MM.1S (cell line): ENCODE results near the gene PHF19.

Source experiments
- DNase-seq: peaks from one replicate; pipeline ENCODE4 v3.0.0-alpha.2; 2015
- H2AFZ ChIP-seq: fragments of 300-600 bp; sonication (generic); 2 replicates; pipeline ENCODE4 v1.6.0; 2016; ENCODE audit warnings: antibody characterized with exemption, low read length
- H3F3A ChIP-seq: fragments of 300-600 bp; sonication (generic); 2 replicates; pipeline ENCODE4 v1.6.1; 2016; ENCODE audit warnings: mild to moderate bottlenecking, antibody characterized with exemption, low read length, moderate library complexity, mixed read lengths; ENCODE audit not compliant: insufficient read depth
- H3K27ac ChIP-seq: fragments of 300-600 bp; sonication (generic); 2 replicates; pipeline ENCODE4 v1.5.1; 2016; ENCODE audit warnings: mild to moderate bottlenecking, low read length
- H3K27me3 ChIP-seq: fragments of 300-600 bp; sonication (generic); replicated peaks from 2 replicates; pipeline ENCODE4 v1.6.0; 2016; ENCODE audit warnings: low read length; ENCODE audit not compliant: insufficient read depth
- H3K36me3 ChIP-seq: fragments of 300-600 bp; sonication (generic); replicated peaks from 2 replicates; pipeline ENCODE4 v1.6.1; 2016; ENCODE audit warnings: mild to moderate bottlenecking, low read length, mixed read lengths; ENCODE audit not compliant: insufficient read depth
- H3K4me1 ChIP-seq: fragments of 300-600 bp; sonication (generic); 2 replicates; pipeline ENCODE4 v1.6.1; 2016; ENCODE audit warnings: low read length, mixed read lengths
- H3K4me2 ChIP-seq: fragments of 300-600 bp; sonication (generic); 2 replicates; pipeline ENCODE4 v1.6.0; 2016; ENCODE audit warnings: low read depth, low read length
- H3K4me3 ChIP-seq: fragments of 300-600 bp; sonication (generic); 2 replicates; pipeline ENCODE4 v1.5.1; 2016; ENCODE audit warnings: low read length, mixed read lengths
- H3K79me2 ChIP-seq: fragments of 300-600 bp; sonication (generic); 2 replicates; pipeline ENCODE4 v1.6.1; 2016; ENCODE audit warnings: mixed run types, low read length, mixed read lengths
- H3K9ac ChIP-seq: fragments of 300-600 bp; sonication (generic); 2 replicates; pipeline ENCODE4 v1.6.1; 2016; ENCODE audit warnings: low read length, mixed read lengths
- H3K9me2 ChIP-seq: fragments of 300-600 bp; sonication (generic); replicated peaks from 2 replicates; pipeline ENCODE4 v1.6.1; 2016; ENCODE audit warnings: mild to moderate bottlenecking, low read length, mixed read lengths; ENCODE audit not compliant: insufficient read depth
- H3K9me3 ChIP-seq: fragments of 300-600 bp; sonication (generic); replicated peaks from 2 replicates; pipeline ENCODE4 v1.6.1; 2016; ENCODE audit warnings: mild to moderate bottlenecking, low read length, mixed read lengths; ENCODE audit not compliant: insufficient read depth
- H4K20me1 ChIP-seq: fragments of 300-600 bp; sonication (generic); 2 replicates; pipeline ENCODE4 v1.6.1; 2016; ENCODE audit warnings: mild to moderate bottlenecking, low read length, moderate library complexity, mixed read lengths; ENCODE audit not compliant: insufficient read depth
- CTCF ChIP-seq: fragments of 300-600 bp; sonication (generic); IDR thresholded peaks from 2 replicates; pipeline ENCODE4 v1.5.1; 2016; ENCODE audit warnings: antibody characterized with exemption, low read length, mixed read lengths
- EZH2 ChIP-seq: fragments of 300-600 bp; sonication (generic); optimal IDR thresholded peaks from 2 replicates; pipeline ENCODE3; 2017; ENCODE audit warnings: low read depth, mild to moderate bottlenecking, antibody characterized with exemption, low read length, mixed read lengths
- EZH2phosphoT487 ChIP-seq: fragments of 300-600 bp; sonication (generic); IDR thresholded peaks from 2 replicates; pipeline ENCODE4 v1.6.1; 2018; ENCODE audit warnings: antibody characterized with exemption, low read length

The PHF19 gene

GRCh38 chr9:120862452-120862851 is 14.5 kb downstream of the PHF19 start:
- no peak overlapping the region for H3K4me3 ChIP-seq
- H3F3A ChIP-seq, result no peaks in the 10 kb centered on the region
- no peak overlapping the region for H2AFZ ChIP-seq
- no peaks in the 10 kb centered on the region for H3K4me1 ChIP-seq
- no peaks in the 10 kb centered on the region for H3K9me2 ChIP-seq
- no peak overlapping the region for H3K9ac ChIP-seq
- no peak for DNase-seq
- 0 out of 2 replicates have a peak, but pooled peaks cover 4% of the 10 kb centered on the region for H3K79me2 ChIP-seq
- no peak overlapping the region for H3K27ac ChIP-seq
- no peak for TF ChIP-seq EZH2phosphoT487
- no peak for TF ChIP-seq EZH2
- no peak for TF ChIP-seq CTCF
- H3K27me3 ChIP-seq, result no peaks in the 10 kb centered on the region
- H3K9me3 ChIP-seq, result no peaks in the 10 kb centered on the region
- H3K4me2 ChIP-seq, result no peak overlapping the region
- H3K36me3 ChIP-seq, result peaks cover 5% of the 10 kb centered on the region; the same call in 1 of the 2 replicates
- H4K20me1 ChIP-seq, result no peaks in the 10 kb centered on the region

- DNase-seq, result no peak
- H3K27ac ChIP-seq, result no peak overlapping the region
- H3K4me2 ChIP-seq, result no peak overlapping the region
- no peak overlapping the region for H3K9ac ChIP-seq
- no peaks in the 10 kb centered on the region for H3K9me3 ChIP-seq
- H3K4me3 ChIP-seq, result no peak overlapping the region
- no peaks in the 10 kb centered on the region for H4K20me1 ChIP-seq
- no peaks in the 10 kb centered on the region for H3K79me2 ChIP-seq
- no peak for TF ChIP-seq EZH2
- TF ChIP-seq EZH2phosphoT487, result no peak
- no peaks in the 10 kb centered on the region for H3F3A ChIP-seq
- H2AFZ ChIP-seq, result no peak overlapping the region
- no peaks in the 10 kb centered on the region for H3K27me3 ChIP-seq
- H3K4me1 ChIP-seq, result no peaks in the 10 kb centered on the region
- H3K9me2 ChIP-seq, result no peaks in the 10 kb centered on the region
- H3K36me3 ChIP-seq, result peaks cover 5% of the 10 kb centered on the region; the same call in 1 of the 2 replicates
These were observed 15.1 kb downstream of the PHF19 start for GRCh38 chr9:120861935-120862334.

GRCh38 chr9:120860083-120860482 is 16.9 kb downstream of the PHF19 start:
- no peak overlapping the region for H3K9ac ChIP-seq
- H4K20me1 ChIP-seq, result no peaks in the 10 kb centered on the region
- H3K36me3 ChIP-seq, result peaks cover 5% of the 10 kb centered on the region; the same call in 1 of the 2 replicates
- no peak for DNase-seq
- no peak overlapping the region for H2AFZ ChIP-seq
- H3K79me2 ChIP-seq, result no peaks in the 10 kb centered on the region
- H3K9me2 ChIP-seq, result no peaks in the 10 kb centered on the region
- no peaks in the 10 kb centered on the region for H3K9me3 ChIP-seq
- no peak overlapping the region for H3K27ac ChIP-seq
- no peak overlapping the region for H3K4me3 ChIP-seq
- no peaks in the 10 kb centered on the region for H3K4me1 ChIP-seq
- TF ChIP-seq EZH2, result no peak
- no peak for TF ChIP-seq CTCF
- TF ChIP-seq EZH2phosphoT487, result no peak
- no peaks in the 10 kb centered on the region; the same call in 1 of the 2 replicates for H3F3A ChIP-seq
- H3K27me3 ChIP-seq, result no peaks in the 10 kb centered on the region
- H3K4me2 ChIP-seq, result no peak overlapping the region

- no peaks in the 10 kb centered on the region for H3K4me1 ChIP-seq
- peaks cover 5% of the 10 kb centered on the region; the same call in 1 of the 2 replicates for H3K36me3 ChIP-seq
- no peaks in the 10 kb centered on the region for H4K20me1 ChIP-seq
- no peaks in the 10 kb centered on the region for H3K27me3 ChIP-seq
- no peak overlapping the region for H3K27ac ChIP-seq
- H3K4me2 ChIP-seq, result no peak overlapping the region
- H3K4me3 ChIP-seq, result no peak overlapping the region
- no peak overlapping the region for H2AFZ ChIP-seq
- no peak for TF ChIP-seq CTCF
- no peak for TF ChIP-seq EZH2
- TF ChIP-seq EZH2phosphoT487, result no peak
- H3K9me3 ChIP-seq, result no peaks in the 10 kb centered on the region
- no peaks in the 10 kb centered on the region for H3K79me2 ChIP-seq
- no peaks in the 10 kb centered on the region; the same call in 1 of the 2 replicates for H3F3A ChIP-seq
- DNase-seq, result no peak
- H3K9me2 ChIP-seq, result no peaks in the 10 kb centered on the region
- no peak overlapping the region for H3K9ac ChIP-seq
These were observed 17.6 kb downstream of the PHF19 start for GRCh38 chr9:120859361-120859760.
